GM12878 (cell line): Measurements from ENCODE around the gene PHC2. TPM values are rescaled to one million over a fixed set of nuclear protein-coding genes. Genes with fewer than 3 reads are reported as not detected.

Source experiments
- ATAC-seq: fragments of 200-7000 bp; cut with Tn5 transposase; 3 replicates; pipeline ENCODE4 v1.9.1; 2020; ENCODE audit warnings: mild to moderate bottlenecking, moderate library complexity
- BruUV-seq: library from RNA; stranded (reverse); fragments of 400-500 nt; replicated peaks from 2 replicates; lab custom pipeline; 2021; lab: Mats Ljungman, UMichigan
- CTCF ChIA-PET: fragments of 300-600 bp; sonication (Branson Sonifier 250); formaldehyde crosslinking; extraction: SDS; loops from one replicate; lab custom pipeline; 2021; ENCODE audit warnings: inconsistent platforms; lab: Yijun Ruan, JAX
- POLR2A ChIA-PET: fragments of 350-600 bp; formaldehyde crosslinking; extraction: SDS; loops from one replicate; lab custom pipeline; 2021; ENCODE audit warnings: inconsistent platforms; lab: Charles Lee
- RAD21 ChIA-PET: fragments of 300-600 bp; sonication (Branson Sonifier 250); formaldehyde crosslinking; loops from one replicate; lab custom pipeline; 2023; ENCODE audit warnings: antibody characterized with exemption; ENCODE audit not compliant: unreplicated experiment; lab: Charles Lee
- SMC1A ChIA-PET: fragments of 300-600 bp; sonication (Branson Sonifier 250); formaldehyde crosslinking; loops from one replicate; lab custom pipeline; 2023; ENCODE audit not compliant: unreplicated experiment, uncharacterized antibody; lab: Charles Lee
- DNase-seq: peaks from one replicate; pipeline ENCODE4 v3.0.0-alpha.2; 2011; ENCODE audit warnings: low read depth, low spot score
- FAIRE-seq: peaks from 3 replicates; lab custom pipeline; 2011; peaks lifted over from hg19 to GRCh38; lab: Jason Lieb, UNC
- H2AFZ ChIP-seq: 2 replicates; pipeline ENCODE4 v1.6.0; 2011; ENCODE audit warnings: low read depth, low read length, control low read depth; ENCODE audit not compliant: control insufficient read depth
- H3K27ac ChIP-seq: 2 replicates; pipeline ENCODE4 v1.5.1; 2011; ENCODE audit warnings: control low read depth; ENCODE audit not compliant: control insufficient read depth, insufficient read depth
- H3K27me3 ChIP-seq, 2 experiments: replicated peaks in 1 of 2; 2 replicates each; pipeline versions ENCODE4 v1.6.0 to v1.6.1; 2011; ENCODE audit warnings: low read length in 1 of 2; ENCODE audit not compliant: control insufficient read depth in 2 of 2, insufficient read depth in 2 of 2
- H3K36me3 ChIP-seq, 2 experiments: 2 replicates each; pipeline ENCODE4 v1.5.1; 2011; ENCODE audit warnings: low read length in 1 of 2; ENCODE audit not compliant: control insufficient read depth in 2 of 2, insufficient read depth in 2 of 2
- H3K4me1 ChIP-seq: 2 replicates; pipeline ENCODE4 v1.6.1; 2011; ENCODE audit warnings: mild to moderate bottlenecking, low read length, moderate library complexity, mixed read lengths; ENCODE audit not compliant: control insufficient read depth, insufficient read depth
- H3K4me2 ChIP-seq: 2 replicates; pipeline ENCODE4 v1.6.0; 2011; ENCODE audit warnings: control low read depth; ENCODE audit not compliant: control insufficient read depth, insufficient read depth
- H3K4me3 ChIP-seq: fragments of 200-600 bp; sonication (generic); 2 replicates; pipeline ENCODE4 v1.5.1; 2016
- H3K79me2 ChIP-seq: 2 replicates; pipeline ENCODE4 v1.6.0; 2011; ENCODE audit warnings: low read length; ENCODE audit not compliant: control insufficient read depth, insufficient read depth
- H3K9ac ChIP-seq: 2 replicates; pipeline ENCODE4 v1.8.0; 2011; ENCODE audit warnings: low read length, control low read depth, mixed read lengths; ENCODE audit not compliant: control insufficient read depth, insufficient read depth
- H3K9me3 ChIP-seq: replicated peaks from 3 replicates; pipeline ENCODE4 v1.5.1; 2011; ENCODE audit warnings: mild to moderate bottlenecking, low read length; ENCODE audit not compliant: control insufficient read depth, insufficient read depth
- H4K20me1 ChIP-seq: 2 replicates; pipeline ENCODE4 v1.6.0; 2011; ENCODE audit not compliant: control insufficient read depth, insufficient read depth
- ATF7 ChIP-seq: fragments of 450-650 bp; IDR thresholded peaks from 2 replicates; pipeline ENCODE4 v1.6.1; 2016; ENCODE audit warnings: low read depth, mild to moderate bottlenecking
- BCL11A ChIP-seq: IDR thresholded peaks from 2 replicates; pipeline ENCODE4 v1.6.1; 2011; ENCODE audit warnings: low read depth, low read length
- CHD2 ChIP-seq: IDR thresholded peaks from 2 replicates; pipeline ENCODE4 v1.6.1; 2011; ENCODE audit warnings: low read depth, low read length, improper control_type of control experiment, borderline replicate concordance
- CREB1 ChIP-seq: IDR thresholded peaks from 2 replicates; pipeline ENCODE4 v1.6.1; 2012; ENCODE audit warnings: low read depth, mild to moderate bottlenecking, inconsistent platforms
- CREM ChIP-seq: IDR thresholded peaks from 2 replicates; pipeline ENCODE4 v1.6.1; 2014; ENCODE audit warnings: antibody characterized with exemption, low read depth
- EP300 ChIP-seq, 2 experiments: fragments of 150-350 bp in 1 of 2; IDR thresholded peaks; 2 replicates each; pipeline ENCODE4 v1.6.1; 2011 to 2012; ENCODE audit warnings: low read depth in 2 of 2, low read length in 2 of 2, borderline replicate concordance in 1 of 2, improper control_type of control experiment in 1 of 2, inconsistent platforms in 1 of 2; ENCODE audit not compliant: control insufficient read depth in 1 of 2
- ESRRA ChIP-seq: IDR thresholded peaks from 2 replicates; pipeline ENCODE4 v1.6.1; 2012; ENCODE audit warnings: mild to moderate bottlenecking, low read length, improper control_type of control experiment
- IKZF2 ChIP-seq, 2 experiments: fragments of 450-650 bp; IDR thresholded peaks; 2 replicates each; pipeline ENCODE4 v1.6.1; 2017; ENCODE audit warnings: mild to moderate bottlenecking in 2 of 2, moderate library complexity in 2 of 2
- IRF4 ChIP-seq: IDR thresholded peaks from 2 replicates; pipeline ENCODE4 v1.6.1; 2011; ENCODE audit warnings: low read depth, low read length
- NFIC ChIP-seq: IDR thresholded peaks from 2 replicates; pipeline ENCODE4 v1.6.1; 2012; ENCODE audit warnings: low read depth, mild to moderate bottlenecking, inconsistent platforms, low read length, moderate library complexity
- NFYB ChIP-seq: IDR thresholded peaks from 2 replicates; pipeline ENCODE4 v1.6.1; 2011; ENCODE audit warnings: low read depth, mild to moderate bottlenecking, low read length, improper control_type of control experiment, moderate library complexity; ENCODE audit not compliant: insufficient read depth
- PAX8 ChIP-seq: fragments of 450-650 bp; IDR thresholded peaks from 2 replicates; pipeline ENCODE4 v1.6.1; 2017; ENCODE audit warnings: mild to moderate bottlenecking, moderate library complexity
- RUNX3 ChIP-seq: IDR thresholded peaks from 2 replicates; pipeline ENCODE4 v1.6.1; 2012; ENCODE audit warnings: low read length, inconsistent platforms
- SMAD5 ChIP-seq: IDR thresholded peaks from 2 replicates; pipeline ENCODE4 v1.6.1; 2016; ENCODE audit warnings: antibody characterized with exemption, low read depth
- SPI1 ChIP-seq: IDR thresholded peaks from 2 replicates; pipeline ENCODE4 v1.6.1; 2011; ENCODE audit warnings: low read depth, mild to moderate bottlenecking, low read length, moderate library complexity, borderline replicate concordance; ENCODE audit not compliant: insufficient read depth
- TBL1XR1 ChIP-seq: IDR thresholded peaks from 2 replicates; pipeline ENCODE4 v1.6.1; 2012; ENCODE audit warnings: low read depth, low read length, improper control_type of control experiment
- ZNF622 ChIP-seq: fragments of 450-650 bp; IDR thresholded peaks from 2 replicates; pipeline ENCODE4 v1.6.1; 2017; ENCODE audit warnings: mild to moderate bottlenecking, inconsistent platforms
- WGBS: methylation state at CpG from one replicate; pipeline ENCODE4 v1.1.6; 2016; ENCODE audit warnings: low lambda C conversion rate; ENCODE audit not compliant: insufficient replicate concordance, insufficient coverage; ENCODE audit errors: missing lambda C conversion rate; 5-methylcytosine and 5-hydroxymethylcytosine counted together
- in situ Hi-C: fragments of 300-500 bp; cut with MboI; formaldehyde crosslinking; loops from 9 replicates; pipeline ENCODE4 v1.14.3; 2018; ENCODE audit warnings: mixed read lengths
- intact Hi-C: fragments of 100-400 bp; cut with micrococcal nuclease; formaldehyde crosslinking; loops from one replicate; pipeline ENCODE4 v1.14.2; 2022; ENCODE audit not compliant: unreplicated experiment
- polyA plus RNA-seq, 11 experiments: library from polyadenylated mRNA; depleted of rRNA in 4 of 11; unstranded in 6 of 11; stranded (reverse) in 5 of 11; fragments of >200 nt; fragmentation: Nextera tagmentation in 4 of 11; fragmentation: Illumina TruSeq in 1 of 11; extraction: Ambion mirVana in 4 of 11; extraction: Trizol in 1 of 11; gene quantifications; 1 replicate in 1 of 11; 2 replicates in 10 of 11; pipeline versions ENCODE4 v1.2.1 to v1.2.3, GENCODE V29; 2011 to 2016; ENCODE audit warnings: inconsistent platforms in 2 of 11, missing spikeins in 2 of 11, low read depth in 1 of 11
- total RNA-seq, 4 experiments: library from RNA; depleted of rRNA in 3 of 4; stranded (reverse); fragments of >200 nt in 3 of 4; fragmentation: Illumina TruSeq in 1 of 4; extraction: Trizol in 1 of 4; gene quantifications; 2 replicates each; pipeline versions ENCODE4 v1.2.1 to v1.2.3, GENCODE V29; 2013 to 2021
- TF ChIP-seq, protein P1 (sequence below): fragments of 150-350 bp; IDR thresholded peaks from 2 replicates; pipeline ENCODE4 v1.6.1; 2014; ENCODE audit warnings: mild to moderate bottlenecking, low read depth, low read length
- TF ChIP-seq, protein P2 (sequence below): fragments of 450-650 bp; formaldehyde crosslinking; IDR thresholded peaks from 2 replicates; pipeline ENCODE4 v1.5.0; 2022; ENCODE audit warnings: mild to moderate bottlenecking, missing genetic modification characterization
- TF ChIP-seq, protein P3 (sequence below): IDR thresholded peaks from 2 replicates; pipeline ENCODE4 v1.6.1; 2011; ENCODE audit warnings: low read depth, low read length, improper control_type of control experiment, borderline replicate concordance

Gene PHC2
- total and polyA plus RNA-seq, 10 of the 15 experiments (the other 5 are each of a cell fraction or from before 2014, with no cell fraction given), result 2.0 to 35.9 (median 16.4) TPM

DNA sequence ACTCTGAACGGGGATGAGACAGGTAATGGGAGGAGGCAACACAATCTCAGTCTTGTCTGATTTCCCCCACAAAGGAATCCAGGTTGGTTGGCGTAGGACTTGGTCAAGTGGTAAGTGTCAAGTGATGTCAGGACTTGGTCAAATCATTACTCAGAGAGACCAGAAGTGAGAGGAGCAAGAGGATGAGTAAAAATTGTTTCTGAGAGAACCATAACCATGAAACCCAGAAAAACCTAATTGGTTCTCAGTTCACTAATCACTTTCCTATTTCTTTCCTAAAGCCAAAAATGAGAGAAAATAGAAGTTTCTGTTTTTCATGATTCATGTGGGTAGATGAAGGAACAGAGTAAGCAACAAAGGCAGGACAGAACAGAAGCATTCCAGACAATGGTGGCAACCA, 5.0 kb downstream of the PHC2 start:
- no TSS peak for BruUV-seq
- peak; percentile 34; the same call in 1 of the 2 replicates for TF ChIP-seq SPI1
- peak; percentile 77 for TF ChIP-seq RUNX3
- no peak for TF ChIP-seq CHD2
- TF ChIP-seq CREB1, result peak; percentile 39; the same call in 1 of the 2 replicates
- TF ChIP-seq BCL11A, result peak; percentile 74; the same call in 1 of the 2 replicates
- no peak for TF ChIP-seq ESRRA
- peak; percentile 67 for TF ChIP-seq NFYB
- TF ChIP-seq, protein P1, sequence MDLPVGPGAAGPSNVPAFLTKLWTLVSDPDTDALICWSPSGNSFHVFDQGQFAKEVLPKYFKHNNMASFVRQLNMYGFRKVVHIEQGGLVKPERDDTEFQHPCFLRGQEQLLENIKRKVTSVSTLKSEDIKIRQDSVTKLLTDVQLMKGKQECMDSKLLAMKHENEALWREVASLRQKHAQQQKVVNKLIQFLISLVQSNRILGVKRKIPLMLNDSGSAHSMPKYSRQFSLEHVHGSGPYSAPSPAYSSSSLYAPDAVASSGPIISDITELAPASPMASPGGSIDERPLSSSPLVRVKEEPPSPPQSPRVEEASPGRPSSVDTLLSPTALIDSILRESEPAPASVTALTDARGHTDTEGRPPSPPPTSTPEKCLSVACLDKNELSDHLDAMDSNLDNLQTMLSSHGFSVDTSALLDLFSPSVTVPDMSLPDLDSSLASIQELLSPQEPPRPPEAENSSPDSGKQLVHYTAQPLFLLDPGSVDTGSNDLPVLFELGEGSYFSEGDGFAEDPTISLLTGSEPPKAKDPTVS, result no peak
- TF ChIP-seq, protein P2, sequence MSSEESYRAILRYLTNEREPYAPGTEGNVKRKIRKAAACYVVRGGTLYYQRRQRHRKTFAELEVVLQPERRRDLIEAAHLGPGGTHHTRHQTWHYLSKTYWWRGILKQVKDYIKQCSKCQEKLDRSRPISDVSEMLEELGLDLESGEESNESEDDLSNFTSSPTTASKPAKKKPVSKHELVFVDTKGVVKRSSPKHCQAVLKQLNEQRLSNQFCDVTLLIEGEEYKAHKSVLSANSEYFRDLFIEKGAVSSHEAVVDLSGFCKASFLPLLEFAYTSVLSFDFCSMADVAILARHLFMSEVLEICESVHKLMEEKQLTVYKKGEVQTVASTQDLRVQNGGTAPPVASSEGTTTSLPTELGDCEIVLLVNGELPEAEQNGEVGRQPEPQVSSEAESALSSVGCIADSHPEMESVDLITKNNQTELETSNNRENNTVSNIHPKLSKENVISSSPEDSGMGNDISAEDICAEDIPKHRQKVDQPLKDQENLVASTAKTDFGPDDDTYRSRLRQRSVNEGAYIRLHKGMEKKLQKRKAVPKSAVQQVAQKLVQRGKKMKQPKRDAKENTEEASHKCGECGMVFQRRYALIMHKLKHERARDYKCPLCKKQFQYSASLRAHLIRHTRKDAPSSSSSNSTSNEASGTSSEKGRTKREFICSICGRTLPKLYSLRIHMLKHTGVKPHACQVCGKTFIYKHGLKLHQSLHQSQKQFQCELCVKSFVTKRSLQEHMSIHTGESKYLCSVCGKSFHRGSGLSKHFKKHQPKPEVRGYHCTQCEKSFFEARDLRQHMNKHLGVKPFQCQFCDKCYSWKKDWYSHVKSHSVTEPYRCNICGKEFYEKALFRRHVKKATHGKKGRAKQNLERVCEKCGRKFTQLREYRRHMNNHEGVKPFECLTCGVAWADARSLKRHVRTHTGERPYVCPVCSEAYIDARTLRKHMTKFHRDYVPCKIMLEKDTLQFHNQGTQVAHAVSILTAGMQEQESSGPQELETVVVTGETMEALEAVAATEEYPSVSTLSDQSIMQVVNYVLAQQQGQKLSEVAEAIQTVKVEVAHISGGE (CRISPR knock-in tag), result no peak
- TF ChIP-seq, protein P3, sequence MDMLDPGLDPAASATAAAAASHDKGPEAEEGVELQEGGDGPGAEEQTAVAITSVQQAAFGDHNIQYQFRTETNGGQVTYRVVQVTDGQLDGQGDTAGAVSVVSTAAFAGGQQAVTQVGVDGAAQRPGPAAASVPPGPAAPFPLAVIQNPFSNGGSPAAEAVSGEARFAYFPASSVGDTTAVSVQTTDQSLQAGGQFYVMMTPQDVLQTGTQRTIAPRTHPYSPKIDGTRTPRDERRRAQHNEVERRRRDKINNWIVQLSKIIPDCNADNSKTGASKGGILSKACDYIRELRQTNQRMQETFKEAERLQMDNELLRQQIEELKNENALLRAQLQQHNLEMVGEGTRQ, result no peak
- TF ChIP-seq IRF4, result 0 out of 2 replicates have a peak, but pooled peaks have one; percentile 64
- no peak for TF ChIP-seq ZNF622
- TF ChIP-seq SMAD5, result no peak
- TF ChIP-seq PAX8, result no peak
- peak in 1 of 2 experiments; percentile 59; a peak in 1 of 4 replicates for TF ChIP-seq EP300 (IDR thresholded peaks at IDR 0.05; ENCODE audit: borderline replicate concordance in 1 of 2, control insufficient read depth in 1 of 2, low read depth in 2 of 2, low read length in 2 of 2)
- TF ChIP-seq IKZF2 (IDR thresholded peaks at IDR 0.05), result peak; percentile 51 to 56
- TF ChIP-seq CREM, result 0 out of 2 replicates have a peak, but pooled peaks have one; percentile 16
- TF ChIP-seq ATF7, result peak; percentile 39; the same call in 1 of the 2 replicates
- peak; percentile 58; the same call in 1 of the 2 replicates for TF ChIP-seq TBL1XR1
- TF ChIP-seq NFIC, result peak; percentile 66

More for the DNA sequence above, 5.0 kb downstream of the PHC2 start:
- H3K4me3 ChIP-seq, result no peak overlapping the region
- 0% methylated on average over 2 of the region's 2 CpGs for WGBS
- intact Hi-C loops, result no loop called here
- in situ Hi-C loops, result no loop called here
- H3K36me3 ChIP-seq, result no peaks in the 10 kb centered on the region
- no peaks in the 10 kb centered on the region for H4K20me1 ChIP-seq
- H3K9me3 ChIP-seq, result no peaks in the 10 kb centered on the region; the same call in 1 of the 3 replicates
- FAIRE-seq (peak; percentile 70), ATAC-seq (peak; percentile 90), DNase-seq (peak; percentile 41)
- no peak overlapping the region for H2AFZ ChIP-seq
- H3K27me3 ChIP-seq, result peaks cover 4 to 6% of the 10 kb centered on the region in 2 experiments; a peak in 3 of 4 replicates
- no peaks in the 10 kb centered on the region for H3K79me2 ChIP-seq
- peaks cover 10% of the 10 kb centered on the region for H3K4me1 ChIP-seq
- ChIA-PET CTCF (interaction anchor here (0.6 kb wide), 1 partner anchor 957 kb away, joined by 4 read pairs; no protein-coding TSS in a partner anchor), POLR2A (no interaction called here), RAD21 (interaction anchor here (1.2 kb wide), 1 partner anchor 130 kb away, joined by 3 read pairs; no protein-coding TSS in a partner anchor), SMC1A (no interaction called here)
- no peak overlapping the region for H3K27ac ChIP-seq
- H3K4me2 ChIP-seq, result peak overlapping the region; percentile 7; the same call in 1 of the 2 replicates
- H3K9ac ChIP-seq, result no peak overlapping the region
